Keratinocyte (primary cell): ENCODE measurements around the gene SNX30.

Experiments
- CTCF ChIP-seq, 3 experiments: IDR thresholded peaks in 1 of 3; conservative IDR thresholded peaks in 1 of 3; optimal IDR thresholded peaks in 1 of 3; 2 replicates in 2 of 3; 3 replicates in 1 of 3; pipeline versions ENCODE3 to v1.5.1; 2011; ENCODE audit warnings: low read length in 3 of 3, mild to moderate bottlenecking in 3 of 3, moderate library complexity in 2 of 3, control low read depth in 1 of 3, inconsistent platforms in 1 of 3; ENCODE audit not compliant: insufficient read depth in 2 of 3; ENCODE audit errors: extremely low read depth in 1 of 3
- EZH2 ChIP-seq: IDR thresholded peaks from one replicate; pipeline ENCODE4 v1.6.1; 2012; ENCODE audit warnings: inconsistent platforms, mild to moderate bottlenecking, low read length, moderate library complexity

GRCh38 chr9:112789473-112789872, 38.9 kb downstream of the SNX30 start:
- TF ChIP-seq CTCF (optimal IDR thresholded peaks at IDR 0.05 in 1 of 3, IDR thresholded peaks at IDR 0.05 in 1 of 3, conservative IDR thresholded peaks at IDR 0.05 in 1 of 3; ENCODE audit: extremely low read depth in 1 of 3, insufficient read depth in 2 of 3, low read length in 3 of 3) (no peak), EZH2 (no peak)
